ENCODE measurements around the gene PROS1.

PROS1 gene

GRCh38 chr3:94001827-94002495 lies 28.3 kb upstream of the PROS1 start:
- Histone ChIP-seq H3K27me3 (ENCODE audit: control insufficient read depth in 1 of 2, insufficient read depth in 2 of 2, low read length in 2 of 2) (no peaks in the 10 kb centered on the region), H3K36me3 (ENCODE audit: control insufficient read depth in 1 of 2, insufficient read depth in 2 of 2, low read length in 2 of 2) (no peaks in the 10 kb centered on the region), H3K4me3 (ENCODE audit: low read depth in 1 of 2, low read length in 2 of 2) (no peak overlapping the region), H3K27ac (ENCODE audit: low read depth, low read length) (no peak overlapping the region), H3K9ac (ENCODE audit: low read depth in 1 of 2, low read length in 2 of 2) (no peak overlapping the region), H3K9me3 (ENCODE audit: control insufficient read depth in 1 of 2, low read length in 2 of 2) (no peaks in the 10 kb centered on the region), H3K4me1 (ENCODE audit: control insufficient read depth in 1 of 2, insufficient read depth in 2 of 2, low read length in 2 of 2) (no peaks in the 10 kb centered on the region)

DNA sequence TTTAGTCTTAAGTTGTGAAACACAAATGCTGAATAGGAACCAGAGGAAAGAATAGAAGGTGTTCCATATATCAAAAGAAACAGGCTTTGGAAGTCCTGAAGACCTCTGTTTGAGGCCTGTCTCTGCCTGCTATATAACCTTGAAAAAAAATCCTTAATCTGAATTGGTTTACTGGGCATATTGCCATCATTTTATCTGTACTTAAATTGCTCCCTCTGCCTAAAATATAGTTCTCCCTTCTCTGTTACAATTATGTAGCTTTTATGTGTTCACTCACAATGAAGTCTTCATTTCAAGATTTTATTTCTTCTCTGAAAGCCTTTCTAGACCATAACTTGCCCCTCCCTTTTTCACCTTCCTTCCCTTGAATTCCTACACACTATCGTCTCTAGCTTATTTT lies 27.5 kb upstream of the PROS1 start:
- Histone ChIP-seq H3K4me3 (ENCODE audit: low read depth in 1 of 2, low read length in 2 of 2) (no peak overlapping the region), H3K9ac (ENCODE audit: low read depth in 1 of 2, low read length in 2 of 2) (no peak overlapping the region), H3K36me3 (ENCODE audit: control insufficient read depth in 1 of 2, insufficient read depth in 2 of 2, low read length in 2 of 2) (no peaks in the 10 kb centered on the region), H3K27ac (ENCODE audit: low read depth, low read length) (no peak overlapping the region), H3K9me3 (ENCODE audit: control insufficient read depth in 1 of 2, low read length in 2 of 2) (no peaks in the 10 kb centered on the region), H3K4me1 (ENCODE audit: control insufficient read depth in 1 of 2, insufficient read depth in 2 of 2, low read length in 2 of 2) (no peaks in the 10 kb centered on the region), H3K27me3 (ENCODE audit: control insufficient read depth in 1 of 2, insufficient read depth in 2 of 2, low read length in 2 of 2) (no peaks in the 10 kb centered on the region)

DNA sequence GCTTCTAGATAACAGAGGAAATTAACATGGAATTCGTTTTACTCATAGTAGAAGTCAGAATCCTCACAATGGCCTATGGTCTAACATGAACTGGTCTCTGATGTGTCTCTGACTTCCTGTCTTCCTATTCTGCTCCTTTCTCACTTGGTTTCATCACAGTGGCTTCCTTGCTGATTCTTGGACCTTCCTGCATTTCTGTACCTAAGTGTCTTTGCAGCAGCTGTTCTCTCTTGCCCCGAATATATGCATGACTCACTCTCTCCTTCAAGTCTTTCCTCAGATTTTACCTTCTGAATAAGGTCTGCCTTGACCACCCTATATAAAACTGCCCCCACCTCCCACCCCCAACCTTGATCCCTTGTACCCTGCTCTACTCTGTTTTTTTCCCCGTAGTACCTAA lies 20.4 kb upstream of the PROS1 start:
- no peaks in the 10 kb centered on the region for H3K36me3 ChIP-seq (ENCODE audit: control insufficient read depth in 1 of 2, insufficient read depth in 2 of 2, low read length in 2 of 2)
- H3K9me3 ChIP-seq (ENCODE audit: control insufficient read depth in 1 of 2, low read length in 2 of 2): no peaks in the 10 kb centered on the region
- no peaks in the 10 kb centered on the region for H3K27me3 ChIP-seq (ENCODE audit: control insufficient read depth in 1 of 2, insufficient read depth in 2 of 2, low read length in 2 of 2)
- H3K4me3 ChIP-seq (ENCODE audit: low read depth in 1 of 2, low read length in 2 of 2): no peak overlapping the region
- H3K4me1 ChIP-seq (ENCODE audit: control insufficient read depth in 1 of 2, insufficient read depth in 2 of 2, low read length in 2 of 2): no peaks in the 10 kb centered on the region
- H3K9ac ChIP-seq (ENCODE audit: low read depth in 1 of 2, low read length in 2 of 2): no peak overlapping the region
- no peak overlapping the region for H3K27ac ChIP-seq (ENCODE audit: low read depth, low read length)

DNA sequence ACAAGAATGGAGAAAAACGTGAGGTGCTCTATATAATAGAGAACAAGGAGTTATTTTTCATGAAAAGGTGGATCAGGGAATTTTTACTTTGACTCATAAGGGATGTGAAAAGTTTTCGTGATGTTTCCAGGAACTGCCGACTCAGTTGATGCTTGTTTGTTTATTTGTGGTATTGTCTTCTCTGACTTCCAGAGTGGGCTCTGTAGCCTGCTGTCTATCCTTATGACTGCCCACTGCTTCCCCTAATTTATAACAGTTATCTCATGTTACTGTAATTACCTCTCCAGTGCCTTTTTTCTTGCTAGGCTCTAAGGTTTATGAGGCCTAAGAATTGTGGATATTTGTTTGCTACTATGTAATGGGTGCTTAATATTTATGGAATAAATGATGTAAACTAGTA lies 18.5 kb upstream of the PROS1 start:
- H3K4me3 ChIP-seq (ENCODE audit: low read depth in 1 of 2, low read length in 2 of 2): no peak overlapping the region
- H3K36me3 ChIP-seq (ENCODE audit: control insufficient read depth in 1 of 2, insufficient read depth in 2 of 2, low read length in 2 of 2): no peaks in the 10 kb centered on the region
- H3K27ac ChIP-seq (ENCODE audit: low read depth, low read length): no peak overlapping the region
- no peaks in the 10 kb centered on the region for H3K9me3 ChIP-seq (ENCODE audit: control insufficient read depth in 1 of 2, low read length in 2 of 2)
- H3K9ac ChIP-seq (ENCODE audit: low read depth in 1 of 2, low read length in 2 of 2): no peak overlapping the region
- no peaks in the 10 kb centered on the region for H3K4me1 ChIP-seq (ENCODE audit: control insufficient read depth in 1 of 2, insufficient read depth in 2 of 2, low read length in 2 of 2)
- no peaks in the 10 kb centered on the region for H3K27me3 ChIP-seq (ENCODE audit: control insufficient read depth in 1 of 2, insufficient read depth in 2 of 2, low read length in 2 of 2)

GRCh38 chr3:93991631-93992030 lies 17.9 kb upstream of the PROS1 start:
- Histone ChIP-seq H3K27ac (ENCODE audit: low read depth, low read length) (no peak overlapping the region), H3K9me3 (ENCODE audit: control insufficient read depth in 1 of 2, low read length in 2 of 2) (no peaks in the 10 kb centered on the region), H3K4me1 (ENCODE audit: control insufficient read depth in 1 of 2, insufficient read depth in 2 of 2, low read length in 2 of 2) (no peaks in the 10 kb centered on the region), H3K27me3 (ENCODE audit: control insufficient read depth in 1 of 2, insufficient read depth in 2 of 2, low read length in 2 of 2) (no peaks in the 10 kb centered on the region), H3K9ac (ENCODE audit: low read depth in 1 of 2, low read length in 2 of 2) (no peak overlapping the region), H3K4me3 (ENCODE audit: low read depth in 1 of 2, low read length in 2 of 2) (no peak overlapping the region), H3K36me3 (ENCODE audit: control insufficient read depth in 1 of 2, insufficient read depth in 2 of 2, low read length in 2 of 2) (no peaks in the 10 kb centered on the region)

GRCh38 chr3:93989241-93989640 lies 15.5 kb upstream of the PROS1 start:
- no peaks in the 10 kb centered on the region for H3K27me3 ChIP-seq (ENCODE audit: control insufficient read depth in 1 of 2, insufficient read depth in 2 of 2, low read length in 2 of 2)
- no peak overlapping the region for H3K27ac ChIP-seq (ENCODE audit: low read depth, low read length)
- H3K4me3 ChIP-seq (ENCODE audit: low read depth in 1 of 2, low read length in 2 of 2): no peak overlapping the region
- H3K9ac ChIP-seq (ENCODE audit: low read depth in 1 of 2, low read length in 2 of 2): no peak overlapping the region
- H3K4me1 ChIP-seq (ENCODE audit: control insufficient read depth in 1 of 2, insufficient read depth in 2 of 2, low read length in 2 of 2): no peaks in the 10 kb centered on the region
- no peaks in the 10 kb centered on the region for H3K9me3 ChIP-seq (ENCODE audit: control insufficient read depth in 1 of 2, low read length in 2 of 2)
- no peaks in the 10 kb centered on the region for H3K36me3 ChIP-seq (ENCODE audit: control insufficient read depth in 1 of 2, insufficient read depth in 2 of 2, low read length in 2 of 2)

DNA sequence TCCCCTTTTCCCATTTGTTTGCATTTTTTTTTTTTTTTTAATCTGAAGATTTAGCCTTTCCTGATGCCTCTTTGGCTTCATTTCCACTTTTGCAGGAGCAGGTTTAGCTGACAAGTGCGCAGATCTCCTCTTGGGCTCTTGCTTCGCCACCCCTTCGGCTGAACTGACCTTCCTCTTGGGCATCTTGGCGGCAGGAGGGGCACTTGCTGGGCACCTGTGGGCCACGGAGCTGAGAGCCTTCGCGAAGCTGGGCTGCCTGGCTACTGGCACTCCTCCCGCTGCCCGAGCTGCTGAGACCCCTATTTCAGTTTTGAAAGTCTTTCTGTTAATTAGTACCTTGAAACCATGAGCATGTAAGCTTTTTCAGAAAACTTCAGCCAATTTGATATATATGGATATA lies 15.1 kb upstream of the PROS1 start:
- Histone ChIP-seq H3K36me3 (ENCODE audit: control insufficient read depth in 1 of 2, insufficient read depth in 2 of 2, low read length in 2 of 2) (no peaks in the 10 kb centered on the region), H3K9me3 (ENCODE audit: control insufficient read depth in 1 of 2, low read length in 2 of 2) (no peaks in the 10 kb centered on the region), H3K9ac (ENCODE audit: low read depth in 1 of 2, low read length in 2 of 2) (no peak overlapping the region), H3K27ac (ENCODE audit: low read depth, low read length) (no peak overlapping the region), H3K27me3 (ENCODE audit: control insufficient read depth in 1 of 2, insufficient read depth in 2 of 2, low read length in 2 of 2) (no peaks in the 10 kb centered on the region), H3K4me1 (ENCODE audit: control insufficient read depth in 1 of 2, insufficient read depth in 2 of 2, low read length in 2 of 2) (no peaks in the 10 kb centered on the region), H3K4me3 (ENCODE audit: low read depth in 1 of 2, low read length in 2 of 2) (no peak overlapping the region)

- Histone ChIP-seq H3K4me3 (ENCODE audit: low read depth in 1 of 2, low read length in 2 of 2) (no peak overlapping the region), H3K9ac (ENCODE audit: low read depth in 1 of 2, low read length in 2 of 2) (no peak overlapping the region), H3K9me3 (ENCODE audit: control insufficient read depth in 1 of 2, low read length in 2 of 2) (no peaks in the 10 kb centered on the region), H3K27me3 (ENCODE audit: control insufficient read depth in 1 of 2, insufficient read depth in 2 of 2, low read length in 2 of 2) (no peaks in the 10 kb centered on the region), H3K36me3 (ENCODE audit: control insufficient read depth in 1 of 2, insufficient read depth in 2 of 2, low read length in 2 of 2) (no peaks in the 10 kb centered on the region), H3K4me1 (ENCODE audit: control insufficient read depth in 1 of 2, insufficient read depth in 2 of 2, low read length in 2 of 2) (no peaks in the 10 kb centered on the region), H3K27ac (ENCODE audit: low read depth, low read length) (no peak overlapping the region)
Observed at GRCh38 chr3:93988283-93988682, 14.6 kb upstream of the PROS1 start.

DNA sequence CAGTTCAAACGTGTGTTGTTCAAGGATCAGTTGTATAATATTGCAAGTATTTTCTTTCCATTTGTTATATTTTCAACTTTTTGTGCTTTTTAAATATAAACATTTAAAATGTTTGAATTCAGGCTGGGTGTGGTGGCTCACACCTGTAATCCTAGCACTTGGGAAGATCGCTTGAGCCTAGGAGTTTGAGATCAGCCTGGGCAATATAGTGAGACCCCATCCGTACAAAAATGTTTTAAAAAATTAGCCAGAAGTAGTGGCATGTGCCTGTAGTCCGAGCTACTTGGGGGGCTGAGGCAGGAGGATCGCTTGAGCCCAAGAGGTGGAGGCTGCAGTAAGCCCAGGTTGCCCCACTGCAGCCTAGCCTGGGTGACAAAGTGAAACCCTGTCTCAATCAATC lies 10.9 kb upstream of the PROS1 start:
- H3K36me3 ChIP-seq (ENCODE audit: control insufficient read depth in 1 of 2, insufficient read depth in 2 of 2, low read length in 2 of 2): no peaks in the 10 kb centered on the region
- peaks cover 4 to 9% of the 10 kb centered on the region in 2 donors for H3K4me1 ChIP-seq (ENCODE audit: control insufficient read depth in 1 of 2, insufficient read depth in 2 of 2, low read length in 2 of 2)
- H3K9ac ChIP-seq (ENCODE audit: low read depth in 1 of 2, low read length in 2 of 2): no peak overlapping the region
- no peaks in the 10 kb centered on the region for H3K9me3 ChIP-seq (ENCODE audit: control insufficient read depth in 1 of 2, low read length in 2 of 2)
- H3K4me3 ChIP-seq (ENCODE audit: low read depth in 1 of 2, low read length in 2 of 2): no peak overlapping the region
- H3K27me3 ChIP-seq (ENCODE audit: control insufficient read depth in 1 of 2, insufficient read depth in 2 of 2, low read length in 2 of 2): no peaks in the 10 kb centered on the region
- no peak overlapping the region for H3K27ac ChIP-seq (ENCODE audit: low read depth, low read length)

DNA sequence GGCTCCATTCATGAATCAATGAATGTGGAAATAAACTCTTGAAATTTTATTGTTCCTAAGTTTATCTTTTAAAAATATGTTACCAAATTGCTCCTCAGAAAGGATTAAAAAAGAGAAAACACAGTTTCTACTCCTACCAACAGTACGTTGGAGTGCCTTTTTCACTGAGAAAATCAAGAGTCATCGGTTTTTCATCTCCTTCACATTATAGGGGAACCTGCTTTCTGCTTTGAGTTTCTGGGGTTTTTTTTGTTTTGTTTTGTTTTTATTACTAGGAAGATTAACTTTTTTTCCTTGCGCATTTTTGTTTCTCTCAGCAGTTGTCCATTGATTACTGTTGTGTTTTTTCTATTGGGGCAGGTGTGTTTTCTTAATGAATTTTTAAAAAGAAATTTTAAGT lies 9.7 kb upstream of the PROS1 start:
- Histone ChIP-seq H3K27ac (ENCODE audit: low read depth, low read length) (no peak overlapping the region), H3K36me3 (ENCODE audit: control insufficient read depth in 1 of 2, insufficient read depth in 2 of 2, low read length in 2 of 2) (no peaks in the 10 kb centered on the region), H3K4me3 (ENCODE audit: low read depth in 1 of 2, low read length in 2 of 2) (no peak overlapping the region), H3K9me3 (ENCODE audit: control insufficient read depth in 1 of 2, low read length in 2 of 2) (no peaks in the 10 kb centered on the region), H3K4me1 (ENCODE audit: control insufficient read depth in 1 of 2, insufficient read depth in 2 of 2, low read length in 2 of 2) (peaks cover 4 to 9% of the 10 kb centered on the region in 2 donors), H3K27me3 (ENCODE audit: control insufficient read depth in 1 of 2, insufficient read depth in 2 of 2, low read length in 2 of 2) (no peaks in the 10 kb centered on the region), H3K9ac (ENCODE audit: low read depth in 1 of 2, low read length in 2 of 2) (no peak overlapping the region)

- H3K9me3 ChIP-seq (ENCODE audit: control insufficient read depth in 1 of 2, low read length in 2 of 2): no peaks in the 10 kb centered on the region
- no peaks in the 10 kb centered on the region for H3K36me3 ChIP-seq (ENCODE audit: control insufficient read depth in 1 of 2, insufficient read depth in 2 of 2, low read length in 2 of 2)
- peaks cover 4 to 9% of the 10 kb centered on the region in 2 donors for H3K4me1 ChIP-seq (ENCODE audit: control insufficient read depth in 1 of 2, insufficient read depth in 2 of 2, low read length in 2 of 2)
- no peak overlapping the region for H3K4me3 ChIP-seq (ENCODE audit: low read depth in 1 of 2, low read length in 2 of 2)
- H3K27me3 ChIP-seq (ENCODE audit: control insufficient read depth in 1 of 2, insufficient read depth in 2 of 2, low read length in 2 of 2): no peaks in the 10 kb centered on the region
- no peak overlapping the region for H3K27ac ChIP-seq (ENCODE audit: low read depth, low read length)
- H3K9ac ChIP-seq (ENCODE audit: low read depth in 1 of 2, low read length in 2 of 2): no peak overlapping the region
Observed at GRCh38 chr3:93981649-93982048, 8.0 kb upstream of the PROS1 start.
